Dendritic cell treated with granulocyte-macrophage colony-stimulating factor and Interleukin-4, amounts not matched to agents 40 ng/mL and 50 ng/mL, for 4 days (primary cell): ENCODE data around the gene LIPT2.

Experiments used
- H3K27ac Mint-ChIP-seq: one replicate; pipeline ENCODE4 v1.8.0; 2022; ENCODE audit warnings: mild to moderate bottlenecking, mixed read lengths
- H3K27me3 Mint-ChIP-seq: one replicate; pipeline ENCODE4 v1.8.0; 2022; ENCODE audit warnings: mild to moderate bottlenecking, mixed read lengths
- H3K36me3 Mint-ChIP-seq: one replicate; pipeline ENCODE4 v1.8.0; 2022; ENCODE audit warnings: low read depth, mixed read lengths
- H3K4me1 Mint-ChIP-seq: one replicate; pipeline ENCODE4 v1.8.0; 2022; ENCODE audit warnings: low read depth, mixed read lengths
- H3K4me3 Mint-ChIP-seq: one replicate; pipeline ENCODE4 v1.8.0; 2022; ENCODE audit warnings: mild to moderate bottlenecking, moderate library complexity, mixed read lengths
- H3K9me3 Mint-ChIP-seq: one replicate; pipeline ENCODE4 v1.8.0; 2022; ENCODE audit warnings: mixed read lengths
- intact Hi-C: fragments of 100-400 bp; cut with micrococcal nuclease; formaldehyde crosslinking; loops from one replicate; pipeline ENCODE4 v1.15.0; 2022

LIPT2 gene

GRCh38 chr11:74466916-74467885, 26.3 kb downstream of the LIPT2 start, which contains the start of gene KCNE3:
Gene KCNE3 (minus strand): TSS chr11:74467549. CDS start chr11:74457563, 9,986 bp downstream.
- intact Hi-C loops, result no loop called here
- H3K27me3 Mint-ChIP-seq, result no peaks in the 10 kb centered on the region
- H3K36me3 Mint-ChIP-seq, result peaks cover 8% of the 10 kb centered on the region
- peaks cover 80% of the 10 kb centered on the region for H3K4me1 Mint-ChIP-seq
- peak within 1 kb of the TSS; percentile 81 for H3K4me3 Mint-ChIP-seq
- H3K9me3 Mint-ChIP-seq, result no peaks in the 10 kb centered on the region
- peak within 1 kb of the TSS; percentile 90 for H3K27ac Mint-ChIP-seq

- intact Hi-C loops, result no loop called here
- peaks cover 68% of the 10 kb centered on the region for H3K4me1 Mint-ChIP-seq
- no peaks in the 10 kb centered on the region for H3K27me3 Mint-ChIP-seq
- H3K36me3 Mint-ChIP-seq, result peaks cover 8% of the 10 kb centered on the region
- no peaks in the 10 kb centered on the region for H3K9me3 Mint-ChIP-seq
- H3K4me3 Mint-ChIP-seq, result no peak overlapping the region
- H3K27ac Mint-ChIP-seq, result peak overlapping the region; percentile 45
Observed at GRCh38 chr11:74465291-74465708, 28.2 kb downstream of the LIPT2 start.

- no peak overlapping the region for H3K27ac Mint-ChIP-seq
- no peaks in the 10 kb centered on the region for H3K27me3 Mint-ChIP-seq
- no peaks in the 10 kb centered on the region for H3K9me3 Mint-ChIP-seq
- H3K36me3 Mint-ChIP-seq, result peaks cover 8% of the 10 kb centered on the region
- intact Hi-C loops, result loop anchor here (5.0 kb wide), 1 partner anchor 118 kb away; no protein-coding TSS in a partner anchor
- peaks cover 68% of the 10 kb centered on the region for H3K4me1 Mint-ChIP-seq
- no peak overlapping the region for H3K4me3 Mint-ChIP-seq
Observed at GRCh38 chr11:74464746-74465145, 28.8 kb downstream of the LIPT2 start.

- Mint-ChIP-seq H3K36me3 (peaks cover 8% of the 10 kb centered on the region), H3K4me3 (no peak overlapping the region), H3K27ac (no peak overlapping the region)
Observed at GRCh38 chr11:74463216-74463615, 30.3 kb downstream of the LIPT2 start.

GRCh38 chr11:74462631-74463030, 30.9 kb downstream of the LIPT2 start:
- peaks cover 53% of the 10 kb centered on the region for H3K4me1 Mint-ChIP-seq
- intact Hi-C loops, result loop anchor here (5.0 kb wide), 1 partner anchor 120 kb away; no protein-coding TSS in a partner anchor
- no peak overlapping the region for H3K27ac Mint-ChIP-seq

More at GRCh38 chr11:74463216-74463615, 30.3 kb downstream of the LIPT2 start:
- Mint-ChIP-seq H3K4me1 (peaks cover 59% of the 10 kb centered on the region), H3K9me3 (no peaks in the 10 kb centered on the region), H3K27me3 (no peaks in the 10 kb centered on the region)
- intact Hi-C loops, result loop anchor here (5.0 kb wide), 1 partner anchor 119 kb away; no protein-coding TSS in a partner anchor

GRCh38 chr11:74462009-74462408, 31.5 kb downstream of the LIPT2 start:
- Mint-ChIP-seq H3K4me1 (peaks cover 50% of the 10 kb centered on the region), H3K27ac (no peak overlapping the region), H3K9me3 (no peaks in the 10 kb centered on the region), H3K4me3 (no peak overlapping the region), H3K36me3 (peaks cover 8% of the 10 kb centered on the region), H3K27me3 (no peaks in the 10 kb centered on the region)
- intact Hi-C loops, result loop anchor here (5.0 kb wide), 1 partner anchor 120 kb away; no protein-coding TSS in a partner anchor

More at GRCh38 chr11:74462631-74463030, 30.9 kb downstream of the LIPT2 start:
- Mint-ChIP-seq H3K9me3 (no peaks in the 10 kb centered on the region), H3K27me3 (no peaks in the 10 kb centered on the region), H3K4me3 (no peak overlapping the region), H3K36me3 (peaks cover 8% of the 10 kb centered on the region)

- intact Hi-C loops, result loop anchor here (5.0 kb wide), 1 partner anchor 122 kb away; no protein-coding TSS in a partner anchor
- peaks cover 8% of the 10 kb centered on the region for H3K36me3 Mint-ChIP-seq
- H3K27ac Mint-ChIP-seq, result no peak overlapping the region
- H3K9me3 Mint-ChIP-seq, result no peaks in the 10 kb centered on the region
- H3K27me3 Mint-ChIP-seq, result no peaks in the 10 kb centered on the region
- H3K4me1 Mint-ChIP-seq, result peaks cover 36% of the 10 kb centered on the region
- H3K4me3 Mint-ChIP-seq, result no peak overlapping the region
Observed at GRCh38 chr11:74460481-74461154, 32.9 kb downstream of the LIPT2 start.

GRCh38 chr11:74460065-74460464, 33.5 kb downstream of the LIPT2 start:
- Mint-ChIP-seq H3K27me3 (no peaks in the 10 kb centered on the region), H3K9me3 (no peaks in the 10 kb centered on the region), H3K36me3 (peaks cover 8% of the 10 kb centered on the region), H3K4me1 (peaks cover 31% of the 10 kb centered on the region), H3K4me3 (no peak overlapping the region), H3K27ac (no peak overlapping the region)
- intact Hi-C loops, result loop anchor here (5.0 kb wide), 1 partner anchor 122 kb away; no protein-coding TSS in a partner anchor

- Mint-ChIP-seq H3K27ac (no peak overlapping the region), H3K4me3 (no peak overlapping the region), H3K9me3 (no peaks in the 10 kb centered on the region), H3K27me3 (no peaks in the 10 kb centered on the region), H3K4me1 (peaks cover 26% of the 10 kb centered on the region), H3K36me3 (peaks cover 8% of the 10 kb centered on the region)
- intact Hi-C loops, result loop anchor here (10.0 kb wide), 1 partner anchor 275 kb away; the partner anchor contains the start of gene CHRDL2
Observed at GRCh38 chr11:74459584-74459983, 33.9 kb downstream of the LIPT2 start.

- H3K4me3 Mint-ChIP-seq, result no peak overlapping the region
- no peaks in the 10 kb centered on the region for H3K27me3 Mint-ChIP-seq
- intact Hi-C loops, result loop anchor here (10.0 kb wide), 1 partner anchor 277 kb away; the partner anchor contains the start of gene CHRDL2
- H3K9me3 Mint-ChIP-seq, result no peaks in the 10 kb centered on the region
- peak overlapping the region; percentile 15 for H3K27ac Mint-ChIP-seq
- H3K36me3 Mint-ChIP-seq, result no peaks in the 10 kb centered on the region
- H3K4me1 Mint-ChIP-seq, result peaks cover 15% of the 10 kb centered on the region
Observed at GRCh38 chr11:74457356-74457755, 36.2 kb downstream of the LIPT2 start.

- intact Hi-C loops, result loop anchor here (1.0 to 10.0 kb wide), 2 partner anchors 117 to 281 kb away; partner anchors contain the start of gene CHRDL2
- Mint-ChIP-seq H3K27me3 (no peaks in the 10 kb centered on the region), H3K27ac (no peak overlapping the region), H3K36me3 (no peaks in the 10 kb centered on the region), H3K4me3 (no peak overlapping the region), H3K4me1 (peaks cover 39% of the 10 kb centered on the region), H3K9me3 (no peaks in the 10 kb centered on the region)
Observed at GRCh38 chr11:74453373-74453975, 40.0 kb downstream of the LIPT2 start.

GRCh38 chr11:74452366-74452765, 41.2 kb downstream of the LIPT2 start:
- Mint-ChIP-seq H3K27me3 (no peaks in the 10 kb centered on the region), H3K36me3 (no peaks in the 10 kb centered on the region), H3K9me3 (no peaks in the 10 kb centered on the region), H3K27ac (no peak overlapping the region), H3K4me3 (no peak overlapping the region), H3K4me1 (peaks cover 39% of the 10 kb centered on the region)
- intact Hi-C loops, result loop anchor here (10.0 kb wide), 1 partner anchor 282 kb away; the partner anchor contains the start of gene CHRDL2

GRCh38 chr11:74450318-74450717, 43.2 kb downstream of the LIPT2 start:
- intact Hi-C loops, result loop anchor here (10.0 kb wide), 1 partner anchor 284 kb away; the partner anchor contains the start of gene CHRDL2
- H3K9me3 Mint-ChIP-seq, result no peaks in the 10 kb centered on the region
- H3K4me1 Mint-ChIP-seq, result peaks cover 41% of the 10 kb centered on the region
- H3K4me3 Mint-ChIP-seq, result no peak overlapping the region
- no peaks in the 10 kb centered on the region for H3K36me3 Mint-ChIP-seq
- H3K27ac Mint-ChIP-seq, result peak overlapping the region; percentile 63
- no peaks in the 10 kb centered on the region for H3K27me3 Mint-ChIP-seq
